ENCODE results near the gene SLC2A14.

DNA sequence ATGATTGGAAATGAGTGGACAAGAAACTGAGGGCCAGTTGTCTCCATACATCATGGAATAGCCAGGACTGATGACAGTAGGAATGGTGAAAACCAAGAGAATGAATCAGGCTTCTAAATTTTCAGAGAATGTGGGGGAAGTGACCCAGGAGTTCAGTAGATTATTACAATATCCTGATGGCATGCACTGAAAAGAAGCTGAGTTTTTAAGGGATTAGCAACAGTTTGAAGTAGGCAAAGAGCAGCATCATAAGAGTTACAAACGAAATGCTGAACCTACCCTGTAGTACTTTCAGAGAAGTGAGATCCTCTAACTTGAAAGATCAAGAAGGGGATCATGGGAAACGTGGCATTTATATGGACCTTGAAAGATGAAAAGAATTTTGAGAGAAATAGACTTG, 13.2 kb downstream of the SLC2A14 start:
- TF ChIP-seq EZH2 (IDR thresholded peaks at IDR 0.05; ENCODE audit: borderline replicate concordance) (no peak), EZH2phosphoT487 (IDR thresholded peaks at IDR 0.05; ENCODE audit: low read depth, severe bottlenecking, unreplicated experiment) (no peak)
- TF ChIP-seq, protein P1, sequence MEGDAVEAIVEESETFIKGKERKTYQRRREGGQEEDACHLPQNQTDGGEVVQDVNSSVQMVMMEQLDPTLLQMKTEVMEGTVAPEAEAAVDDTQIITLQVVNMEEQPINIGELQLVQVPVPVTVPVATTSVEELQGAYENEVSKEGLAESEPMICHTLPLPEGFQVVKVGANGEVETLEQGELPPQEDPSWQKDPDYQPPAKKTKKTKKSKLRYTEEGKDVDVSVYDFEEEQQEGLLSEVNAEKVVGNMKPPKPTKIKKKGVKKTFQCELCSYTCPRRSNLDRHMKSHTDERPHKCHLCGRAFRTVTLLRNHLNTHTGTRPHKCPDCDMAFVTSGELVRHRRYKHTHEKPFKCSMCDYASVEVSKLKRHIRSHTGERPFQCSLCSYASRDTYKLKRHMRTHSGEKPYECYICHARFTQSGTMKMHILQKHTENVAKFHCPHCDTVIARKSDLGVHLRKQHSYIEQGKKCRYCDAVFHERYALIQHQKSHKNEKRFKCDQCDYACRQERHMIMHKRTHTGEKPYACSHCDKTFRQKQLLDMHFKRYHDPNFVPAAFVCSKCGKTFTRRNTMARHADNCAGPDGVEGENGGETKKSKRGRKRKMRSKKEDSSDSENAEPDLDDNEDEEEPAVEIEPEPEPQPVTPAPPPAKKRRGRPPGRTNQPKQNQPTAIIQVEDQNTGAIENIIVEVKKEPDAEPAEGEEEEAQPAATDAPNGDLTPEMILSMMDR (IDR thresholded peaks at IDR 0.05; ENCODE audit: poor library complexity) = no peak

Data from hepatocyte (in vitro differentiated cells).